Stimulated activated naive CD8-positive, alpha-beta T cell treated with anti-CD3 and anti-CD28 coated beads, Interleukin-15, Interleukin-2, amounts not matched to agents 100 U/mL and 50 U/mL, for 24 hours (primary cell): Measurements from ENCODE around the gene TCF25.
"Not testable (repeated sequence)": the region's sequence is repeated elsewhere in the genome, so short reads cannot be mapped to it uniquely, and the experiment has no call there.

Source experiments
- ATAC-seq: fragments of 150-1000 bp; cut with Tn5 transposase; one replicate; pipeline ENCODE4 v1.10.0; 2021
- DNase-seq: peaks from one replicate; pipeline ENCODE4 v3.0.0; 2021

TCF25 gene

DNA sequence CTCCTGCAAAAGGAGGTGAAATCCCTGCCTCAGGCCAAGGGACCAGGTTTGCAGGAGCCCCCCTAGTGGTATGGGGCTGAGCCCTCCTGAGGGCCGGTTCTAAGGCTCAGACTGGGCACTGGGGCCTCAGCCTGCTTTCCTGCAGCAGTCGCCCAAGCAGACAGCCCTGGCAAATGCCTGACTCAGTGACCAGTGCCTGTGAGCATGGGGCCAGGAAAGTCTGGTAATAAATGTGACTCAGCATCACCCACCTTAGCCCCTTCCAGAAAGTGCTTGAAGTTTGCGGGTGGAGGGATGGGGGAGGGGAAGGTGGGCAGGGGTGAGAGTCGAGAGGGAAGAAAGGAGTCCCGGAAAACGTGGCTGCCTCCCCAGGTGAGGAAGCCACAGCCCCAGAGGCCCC lies 47.3 kb downstream of the TCF25 start:
- no peak for ATAC-seq
- no peak for DNase-seq

DNA sequence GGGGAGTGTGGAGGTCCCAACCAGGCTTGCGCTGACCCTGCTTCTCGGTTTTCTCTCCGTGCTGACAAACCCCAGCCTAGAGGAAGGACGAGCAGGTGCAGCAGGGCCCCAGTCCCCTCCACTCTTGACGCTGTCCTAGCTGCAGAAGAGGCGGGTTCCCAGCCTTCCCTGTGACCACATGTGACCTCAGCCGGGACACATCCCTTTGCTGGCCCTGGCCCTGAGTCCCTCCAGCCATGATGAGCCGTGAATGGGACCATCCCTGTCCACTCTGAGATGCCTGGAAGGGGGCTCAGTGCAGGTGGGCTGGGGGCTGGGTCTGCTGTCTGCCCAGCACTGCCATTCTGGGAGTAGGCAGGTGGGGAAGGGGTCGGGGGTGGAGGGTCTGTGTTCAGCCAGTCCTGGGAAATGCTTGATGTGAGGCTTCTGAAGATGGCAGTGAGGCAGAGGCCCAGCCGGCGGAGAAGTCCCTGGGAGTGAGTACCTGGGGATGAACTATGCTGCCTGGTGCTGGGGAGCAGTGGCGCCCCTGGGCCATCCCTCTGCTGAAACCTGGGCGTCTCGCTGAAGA lies 47.8 kb downstream of the TCF25 start:
- ATAC-seq (no peak), DNase-seq (no peak)

- ATAC-seq (no peak), DNase-seq (peak; percentile 42)
Measured at GRCh38 chr16:89921702-89922476, 48.5 kb downstream of the TCF25 start.

DNA sequence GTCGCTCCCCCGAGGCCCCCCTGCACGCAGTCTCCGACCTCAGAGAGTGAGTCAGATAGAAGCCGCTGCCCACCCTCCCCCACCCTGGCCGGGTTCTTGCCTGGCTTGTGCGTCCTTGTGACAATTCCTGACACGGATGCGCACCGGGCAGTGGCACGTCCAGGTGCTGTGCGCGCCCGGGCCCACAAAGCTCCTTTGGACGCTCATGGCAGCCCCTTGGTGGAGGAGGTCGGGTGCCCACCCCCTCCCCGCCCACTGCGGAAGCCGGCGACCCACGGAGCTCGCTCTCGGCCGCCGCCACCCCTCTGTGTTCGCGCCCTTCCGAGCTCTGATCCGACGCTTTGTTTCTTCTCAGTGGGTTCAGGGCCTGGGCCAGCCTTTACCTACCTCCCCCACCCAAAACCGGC lies 49.1 kb downstream of the TCF25 start:
- ATAC-seq (no peak), DNase-seq (peak; percentile 67)

GRCh38 chr16:89922884-89923639 lies 49.7 kb downstream of the TCF25 start, which contains the start of gene TUBB3:
TUBB3 (plus strand) TSS chr16:89923342; CDS start chr16:89923402, 60 bp downstream.
- DNase-seq = peak; percentile 61

DNA sequence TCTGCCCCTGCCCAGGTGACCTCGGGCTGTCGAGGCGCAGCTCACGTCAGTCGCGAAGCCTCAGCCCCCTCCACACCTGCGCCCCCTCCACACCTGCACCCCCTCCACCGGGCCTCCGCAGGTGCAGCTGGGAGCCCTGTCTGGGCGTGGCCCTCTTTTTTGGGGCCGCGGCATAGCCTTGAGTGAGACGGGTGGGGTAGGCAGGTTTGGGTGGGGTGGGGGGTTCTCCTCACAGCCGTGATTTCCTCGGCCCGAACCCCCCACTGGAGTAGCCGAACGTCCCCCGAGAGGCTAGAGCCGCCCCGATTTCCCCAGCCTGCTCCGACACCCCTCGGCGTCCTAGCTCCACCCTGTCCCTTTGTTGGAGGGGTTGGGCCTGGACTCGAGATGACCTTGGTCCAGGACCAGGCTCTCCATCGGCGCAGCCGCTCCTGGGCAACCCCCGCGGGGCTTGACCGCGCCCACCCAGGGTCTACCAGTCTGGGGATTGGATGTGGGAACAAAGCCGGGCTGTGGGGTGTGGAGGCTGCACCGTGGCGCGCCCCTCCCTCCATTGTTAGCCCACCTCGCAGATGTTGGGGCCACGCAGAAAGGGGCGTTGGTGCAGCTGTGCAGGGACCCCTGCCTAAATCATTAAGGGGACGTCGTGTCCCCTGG lies 50.4 kb downstream of the TCF25 start:
- no peak for DNase-seq

More at GRCh38 chr16:89922884-89923639, 49.7 kb downstream of the TCF25 start, which contains the start of gene TUBB3:
- ATAC-seq = peak; percentile 29

GRCh38 chr16:89924297-89924924 lies 51.0 kb downstream of the TCF25 start:
- no peak for ATAC-seq
- peak; percentile 33 for DNase-seq

More for the DNA sequence above, 50.4 kb downstream of the TCF25 start:
- ATAC-seq = no peak

DNA sequence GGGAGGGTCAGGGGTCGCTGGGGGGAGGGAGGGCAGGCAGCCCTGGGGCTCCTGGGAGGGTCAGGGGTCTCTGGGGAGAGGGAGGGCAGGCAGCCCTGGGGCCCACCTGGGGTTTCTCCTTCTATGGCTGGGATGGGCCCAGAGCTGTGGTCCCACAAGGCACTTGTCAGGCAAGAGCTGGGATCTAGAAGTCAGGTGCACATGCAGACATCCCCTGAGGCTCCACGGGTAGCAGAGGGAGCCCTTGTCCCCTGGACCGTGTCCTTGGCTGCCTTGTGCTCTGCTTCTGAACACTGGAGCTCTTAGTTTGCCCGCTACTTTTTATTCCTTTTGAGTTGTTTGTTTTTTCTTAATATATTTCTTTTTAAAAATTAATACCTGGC lies 51.5 kb downstream of the TCF25 start:
- DNase-seq (no peak), ATAC-seq (no peak)

DNA sequence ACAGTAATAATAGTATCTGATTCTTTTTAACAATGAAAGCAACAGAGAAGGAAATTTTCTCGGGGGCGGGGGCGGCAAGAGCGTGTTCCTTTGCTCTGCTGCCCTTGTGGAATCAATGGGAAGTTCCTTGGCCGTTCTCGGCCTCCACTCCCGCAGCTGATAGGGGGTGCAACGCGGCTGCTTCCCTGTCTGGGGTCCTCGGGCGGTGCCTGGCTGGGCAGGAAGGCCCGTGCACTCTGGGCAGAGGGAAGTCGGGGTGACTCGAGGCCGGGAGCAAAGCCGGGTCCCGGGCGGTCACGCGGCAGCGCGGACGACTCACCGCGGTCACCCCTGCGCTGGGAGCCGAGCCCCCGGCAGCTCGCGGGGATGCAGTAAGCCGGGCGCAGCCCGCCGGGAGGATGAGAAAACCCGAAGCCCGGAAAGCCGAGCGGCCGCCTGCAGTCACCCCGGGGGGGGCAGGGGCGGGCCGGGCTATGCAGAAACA lies 52.2 kb downstream of the TCF25 start:
- ATAC-seq (no peak), DNase-seq (no peak)

DNA sequence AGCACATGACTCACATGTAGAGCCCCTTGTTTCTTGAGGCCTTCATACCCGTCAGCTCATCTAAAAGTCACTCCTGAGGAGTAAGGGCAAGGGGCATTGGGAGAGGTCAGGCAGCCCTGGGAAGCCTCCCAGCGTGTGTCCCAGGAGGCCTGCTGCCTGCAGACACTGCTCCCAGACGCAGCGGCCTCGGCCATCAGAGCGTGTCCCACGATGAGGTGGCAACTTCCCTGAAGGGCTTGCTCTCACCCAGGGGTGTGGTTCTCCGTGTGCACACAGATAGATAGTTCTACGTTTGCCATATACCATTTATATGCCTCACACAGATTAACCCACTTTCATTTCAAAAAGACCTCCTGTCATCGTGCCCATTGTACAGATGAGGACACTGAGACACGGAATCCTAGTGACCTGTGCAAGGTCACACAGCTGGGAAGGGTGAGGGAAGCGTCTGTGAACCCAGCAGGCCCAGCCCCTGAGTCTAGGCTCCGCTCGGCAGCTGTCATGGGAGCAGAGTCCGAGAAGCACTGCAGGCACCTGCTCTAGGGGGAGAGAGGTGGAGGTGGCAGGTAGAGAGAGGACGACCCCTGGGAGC lies 58.0 kb downstream of the TCF25 start:
- DNase-seq (no peak), ATAC-seq (no peak)

DNA sequence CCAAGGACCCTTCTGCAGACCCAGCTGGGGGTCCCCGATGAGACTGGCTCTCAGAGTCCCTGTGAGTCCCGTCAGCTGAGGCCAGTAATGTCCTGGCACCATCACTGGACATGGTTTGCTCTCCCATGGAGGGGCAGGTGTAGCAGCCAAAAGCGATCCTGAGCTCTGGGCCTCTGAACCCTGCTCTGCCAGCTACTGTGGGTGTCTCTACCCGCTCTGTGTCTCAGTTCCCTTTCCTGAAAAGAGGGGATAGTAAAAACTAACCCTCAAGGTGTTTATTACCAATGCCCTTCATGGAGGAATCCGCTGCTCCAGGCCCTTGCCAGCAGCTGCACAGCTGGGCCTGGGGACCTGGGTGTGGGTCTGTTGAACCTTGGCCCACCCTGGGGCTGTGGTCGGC lies 58.6 kb downstream of the TCF25 start:
- DNase-seq (no peak), ATAC-seq (no peak)

GRCh38 chr16:89934019-89934418 lies 60.6 kb downstream of the TCF25 start:
- ATAC-seq, DNase-seq: not testable (repeated sequence)

DNA sequence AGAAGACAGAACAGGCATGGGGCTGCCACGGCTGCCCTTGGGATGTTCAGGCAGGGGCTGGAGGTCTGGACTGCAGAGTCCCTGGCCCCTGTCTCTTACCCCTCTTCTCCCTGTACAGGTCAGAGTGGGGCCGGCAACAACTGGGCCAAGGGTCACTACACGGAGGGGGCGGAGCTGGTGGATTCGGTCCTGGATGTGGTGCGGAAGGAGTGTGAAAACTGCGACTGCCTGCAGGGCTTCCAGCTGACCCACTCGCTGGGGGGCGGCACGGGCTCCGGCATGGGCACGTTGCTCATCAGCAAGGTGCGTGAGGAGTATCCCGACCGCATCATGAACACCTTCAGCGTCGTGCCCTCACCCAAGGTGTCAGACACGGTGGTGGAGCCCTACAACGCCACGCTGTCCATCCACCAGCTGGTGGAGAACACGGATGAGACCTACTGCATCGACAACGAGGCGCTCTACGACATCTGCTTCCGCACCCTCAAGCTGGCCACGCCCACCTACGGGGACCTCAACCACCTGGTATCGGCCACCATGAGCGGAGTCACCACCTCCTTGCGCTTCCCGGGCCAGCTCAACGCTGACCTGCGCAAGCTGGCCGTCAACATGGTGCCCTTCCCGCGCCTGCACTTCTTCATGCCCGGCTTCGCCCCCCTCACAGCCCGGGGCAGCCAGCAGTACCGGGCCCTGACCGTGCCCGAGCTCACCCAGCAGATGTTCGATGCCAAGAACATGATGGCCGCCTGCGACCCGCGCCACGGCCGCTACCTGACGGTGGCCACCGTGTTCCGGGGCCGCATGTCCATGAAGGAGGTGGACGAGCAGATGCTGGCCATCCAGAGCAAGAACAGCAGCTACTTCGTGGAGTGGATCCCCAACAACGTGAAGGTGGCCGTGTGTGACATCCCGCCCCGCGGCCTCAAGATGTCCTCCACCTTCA lies 61.5 kb downstream of the TCF25 start:
- DNase-seq (no peak), ATAC-seq (no peak)

DNA sequence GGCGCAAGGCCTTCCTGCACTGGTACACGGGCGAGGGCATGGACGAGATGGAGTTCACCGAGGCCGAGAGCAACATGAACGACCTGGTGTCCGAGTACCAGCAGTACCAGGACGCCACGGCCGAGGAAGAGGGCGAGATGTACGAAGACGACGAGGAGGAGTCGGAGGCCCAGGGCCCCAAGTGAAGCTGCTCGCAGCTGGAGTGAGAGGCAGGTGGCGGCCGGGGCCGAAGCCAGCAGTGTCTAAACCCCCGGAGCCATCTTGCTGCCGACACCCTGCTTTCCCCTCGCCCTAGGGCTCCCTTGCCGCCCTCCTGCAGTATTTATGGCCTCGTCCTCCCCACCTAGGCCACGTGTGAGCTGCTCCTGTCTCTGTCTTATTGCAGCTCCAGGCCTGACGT lies 62.2 kb downstream of the TCF25 start:
- not testable (repeated sequence) for ATAC-seq, DNase-seq

DNA sequence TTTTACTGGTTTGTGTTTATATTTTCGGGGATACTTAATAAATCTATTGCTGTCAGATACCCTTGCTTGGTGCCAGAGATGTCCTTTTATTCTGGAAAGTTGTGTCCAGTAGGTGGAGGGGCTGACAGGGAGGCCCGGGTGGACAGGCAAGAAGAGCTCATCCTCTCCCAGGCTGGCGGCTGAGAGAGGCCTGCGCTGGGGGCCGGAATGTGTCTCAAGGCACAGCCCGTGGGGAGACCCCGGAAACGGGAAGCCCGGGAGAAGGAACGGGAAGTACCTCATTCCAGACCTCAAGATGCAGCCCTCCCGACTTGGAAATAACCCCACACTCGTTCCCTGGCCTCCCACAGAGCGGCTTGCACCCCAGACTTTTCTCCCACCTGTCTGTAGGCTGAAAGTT lies 62.6 kb downstream of the TCF25 start:
- no peak for ATAC-seq

GRCh38 chr16:89936508-89936907 lies 63.1 kb downstream of the TCF25 start:
- ATAC-seq = no peak
- DNase-seq = no peak

More for the DNA sequence above, 62.6 kb downstream of the TCF25 start:
- no peak for DNase-seq

DNA sequence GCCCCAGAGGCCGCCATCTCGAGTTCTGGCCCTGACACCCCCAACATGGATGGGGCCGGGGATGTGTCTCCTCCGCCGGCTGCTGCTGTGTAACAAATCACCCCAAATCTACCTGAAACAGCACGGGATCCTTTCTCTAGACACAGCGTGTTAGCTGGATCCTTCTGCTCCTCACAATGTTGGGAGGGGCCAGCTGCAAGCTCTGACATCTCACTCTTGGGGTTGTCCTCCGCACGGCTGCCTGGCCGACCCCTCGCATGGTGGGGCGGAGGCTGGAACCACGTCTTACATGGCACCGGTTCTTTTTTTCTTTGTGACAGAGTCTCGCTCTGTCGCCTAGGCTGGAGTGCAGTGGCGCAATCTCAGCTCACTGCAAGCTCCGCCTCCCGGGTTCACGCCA lies 63.6 kb downstream of the TCF25 start:
- no peak for ATAC-seq
- DNase-seq = no peak

DNA sequence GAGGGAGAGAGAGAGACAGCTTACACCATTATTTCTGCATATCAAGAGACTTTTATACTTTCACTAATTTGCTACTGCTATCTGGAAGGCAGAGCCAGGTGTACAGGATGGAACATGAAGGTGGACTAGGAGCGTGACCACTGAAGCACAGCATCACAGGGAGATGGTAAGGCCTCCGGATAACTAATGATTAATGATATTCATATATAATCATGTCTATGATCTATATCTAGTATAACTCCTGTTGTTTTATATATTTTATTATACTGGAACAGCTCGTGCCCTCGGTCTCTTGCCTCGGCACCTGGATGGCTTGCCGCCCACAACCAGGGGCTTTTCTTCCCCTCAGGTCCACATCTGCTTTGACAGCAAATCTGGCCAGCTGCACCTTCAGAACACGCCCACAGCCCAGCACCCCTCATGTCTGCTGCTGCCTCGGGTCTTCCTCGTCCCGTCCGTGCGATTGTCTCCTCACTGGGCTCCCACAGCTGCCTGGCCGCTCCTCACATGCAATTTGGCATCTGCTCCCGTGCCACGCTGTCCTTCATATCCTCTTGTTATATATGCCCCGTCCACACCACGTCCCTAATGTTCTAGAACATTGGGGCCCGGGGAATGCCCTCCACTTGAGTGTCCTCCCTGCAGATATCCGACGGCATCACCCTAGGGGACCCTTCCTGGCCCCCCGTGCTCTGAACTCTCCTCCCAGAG lies 64.9 kb downstream of the TCF25 start:
- no peak for DNase-seq
- no peak for ATAC-seq

GRCh38 chr16:89944773-89945172 lies 71.4 kb downstream of the TCF25 start:
- ATAC-seq (no peak), DNase-seq (no peak)

GRCh38 chr16:89945654-89946053 lies 72.3 kb downstream of the TCF25 start:
- DNase-seq (no peak), ATAC-seq (no peak)
